A549 (cell line): Measurements from ENCODE around the gene CRTC3. TPM values are rescaled to one million over a fixed set of nuclear protein-coding genes. Genes with fewer than 3 reads are reported as not detected.
A peak's percentile ranks its signal among the peaks of the same experiment; 100 is the strongest.

ENCODE experiments used
- ATAC-seq, 2 experiments: fragments of 200-7000 bp in 1 of 2; fragments of >200 bp in 1 of 2; cut with Nextera tagmentation in 1 of 2; cut with Tn5 transposase in 1 of 2; 3 replicates each; pipeline versions ENCODE4 v1.8.0 to v1.9.1; 2018 to 2020; ENCODE audit warnings: mild to moderate bottlenecking in 1 of 2, moderate library complexity in 1 of 2
- CTCF ChIA-PET: fragments of 300-600 bp; sonication (Branson Sonifier 250); formaldehyde crosslinking; extraction: SDS; loops from one replicate; lab custom pipeline; 2021; ENCODE audit warnings: antibody characterized with exemption, inconsistent platforms; lab: Yijun Ruan, JAX
- POLR2A ChIA-PET: fragments of 350-600 bp; formaldehyde crosslinking; extraction: SDS; loops from one replicate; lab custom pipeline; 2021; ENCODE audit warnings: antibody characterized with exemption, inconsistent platforms; lab: Yijun Ruan, JAX
- DNase-seq, 2 experiments: peaks; one replicate each; pipeline versions ENCODE4 v3.0.0 to v3.0.0-alpha.2; 2011 to 2016; ENCODE audit warnings: low read depth in 1 of 2, low spot score in 1 of 2
- FAIRE-seq: peaks from 2 replicates; lab custom pipeline; 2011; peaks lifted over from hg19 to GRCh38; lab: Jason Lieb, UNC
- H3K27ac ChIP-seq, 2 experiments: fragments of >200 bp; sonication (Bioruptor Twin); formaldehyde crosslinking; 3 replicates each; pipeline ENCODE4 v1.5.1; 2016 to 2017
- H3K4me1 ChIP-seq: fragments of >200 bp; sonication (Bioruptor Twin); formaldehyde crosslinking; 3 replicates; pipeline ENCODE4 v1.6.1; 2016
- H3K4me2 ChIP-seq: fragments of >200 bp; sonication (Bioruptor Twin); formaldehyde crosslinking; 3 replicates; pipeline ENCODE4 v1.6.1; 2016
- H3K4me3 ChIP-seq: fragments of >200 bp; sonication (Bioruptor Twin); formaldehyde crosslinking; 3 replicates; pipeline ENCODE4 v1.5.1; 2016
- H3K9me3 ChIP-seq: fragments of >200 bp; sonication (Bioruptor Twin); formaldehyde crosslinking; 3 replicates; pipeline ENCODE4 v1.6.1; 2016
- CTCF ChIP-seq: fragments of >200 bp; sonication (Bioruptor Twin); formaldehyde crosslinking; IDR thresholded peaks from 3 replicates; pipeline ENCODE4 v1.5.1; 2016
- FOSB ChIP-seq: fragments of 250-450 bp; sonication (Bioruptor Pico); IDR thresholded peaks from 2 replicates; pipeline ENCODE4 v1.5.0; 2020; ENCODE audit warnings: mild to moderate bottlenecking, moderate library complexity
- FOSL2 ChIP-seq, 2 experiments: fragments of 450-650 bp in 1 of 2; fragments of >200 bp in 1 of 2; sonication (Bioruptor Twin) in 1 of 2; formaldehyde crosslinking; IDR thresholded peaks; 2 replicates each; pipeline versions ENCODE4 v1.5.0 to v1.6.1; 2016 to 2020; ENCODE audit warnings: mild to moderate bottlenecking in 1 of 2, moderate library complexity in 1 of 2
- FOXS1 ChIP-seq: fragments of 250-450 bp; sonication (Bioruptor Pico); IDR thresholded peaks from 2 replicates; pipeline ENCODE4 v1.5.0; 2020; ENCODE audit warnings: mild to moderate bottlenecking, moderate library complexity
- GATA3 ChIP-seq: IDR thresholded peaks from 2 replicates; pipeline ENCODE4 v1.6.1; 2012; ENCODE audit warnings: borderline replicate concordance
- HEYL ChIP-seq: fragments of 250-450 bp; sonication (Bioruptor Pico); IDR thresholded peaks from 2 replicates; pipeline ENCODE4 v1.8.0; 2021; ENCODE audit warnings: mild to moderate bottlenecking, moderate library complexity
- HMGXB4 ChIP-seq: fragments of 250-450 bp; sonication (Bioruptor Pico); IDR thresholded peaks from 2 replicates; pipeline ENCODE4 v1.5.0; 2021; ENCODE audit warnings: mild to moderate bottlenecking, moderate library complexity, borderline replicate concordance
- HOXA7 ChIP-seq: fragments of 250-450 bp; sonication (Bioruptor Pico); IDR thresholded peaks from 2 replicates; pipeline ENCODE4 v1.5.0; 2020; ENCODE audit warnings: mild to moderate bottlenecking, moderate library complexity
- HOXB13 ChIP-seq: fragments of 250-450 bp; sonication (Bioruptor Pico); IDR thresholded peaks from 2 replicates; pipeline ENCODE4 v1.5.0; 2020; ENCODE audit warnings: low read depth, mild to moderate bottlenecking, moderate library complexity
- JUN ChIP-seq, 2 experiments: fragments of >200 bp; sonication (Bioruptor Twin); formaldehyde crosslinking; IDR thresholded peaks; 2 replicates in 1 of 2; 3 replicates in 1 of 2; pipeline ENCODE4 v1.6.1; 2016 to 2017
- JUNB ChIP-seq: fragments of >200 bp; sonication (Bioruptor Twin); formaldehyde crosslinking; IDR thresholded peaks from 2 replicates; pipeline ENCODE4 v1.6.1; 2016
- KDM1A ChIP-seq: fragments of 200-600 bp; sonication (generic); IDR thresholded peaks from 2 replicates; pipeline ENCODE4 v1.6.1; 2016; ENCODE audit warnings: low read depth, mild to moderate bottlenecking
- MAZ ChIP-seq: fragments of 150-350 bp; IDR thresholded peaks from 2 replicates; pipeline ENCODE4 v1.6.1; 2014; ENCODE audit warnings: antibody characterized with exemption, low read depth, low read length, borderline replicate concordance
- NFE2L2 ChIP-seq: fragments of 150-350 bp; conservative IDR thresholded peaks from 2 replicates; pipeline ENCODE4 v1.6.1; 2014; ENCODE audit warnings: low read length
- NPAS2 ChIP-seq: fragments of 250-450 bp; sonication (Bioruptor Pico); IDR thresholded peaks from 2 replicates; pipeline ENCODE4 v1.8.0; 2022; ENCODE audit warnings: mild to moderate bottlenecking, moderate library complexity, borderline replicate concordance
- NR3C1 ChIP-seq: fragments of >200 bp; sonication (Bioruptor Twin); formaldehyde crosslinking; IDR thresholded peaks from 3 replicates; pipeline ENCODE4 v1.6.1; 2017
- RAD21 ChIP-seq, 2 experiments: fragments of >200 bp in 1 of 2; sonication (Bioruptor Twin) in 1 of 2; formaldehyde crosslinking in 1 of 2; IDR thresholded peaks in 1 of 2; conservative IDR thresholded peaks in 1 of 2; 2 replicates in 1 of 2; 3 replicates in 1 of 2; pipeline ENCODE4 v1.6.1; 2012 to 2018; ENCODE audit warnings: inconsistent platforms in 1 of 2
- RCOR1 ChIP-seq: fragments of 150-350 bp; IDR thresholded peaks from 2 replicates; pipeline ENCODE4 v1.6.1; 2014; ENCODE audit warnings: antibody characterized with exemption, low read length, low read depth
- RFX5 ChIP-seq: fragments of 450-650 bp; IDR thresholded peaks from 2 replicates; pipeline ENCODE4 v1.7.1; 2014; ENCODE audit warnings: antibody characterized with exemption, mild to moderate bottlenecking, moderate library complexity
- SMC3 ChIP-seq: fragments of >200 bp; sonication (Bioruptor Twin); formaldehyde crosslinking; IDR thresholded peaks from 3 replicates; pipeline ENCODE4 v1.6.1; 2018; ENCODE audit warnings: inconsistent platforms
- TFCP2L1 ChIP-seq: fragments of 250-450 bp; sonication (Bioruptor Pico); IDR thresholded peaks from 2 replicates; pipeline ENCODE4 v1.5.0; 2021; ENCODE audit warnings: mild to moderate bottlenecking
- ZNF302 ChIP-seq: fragments of 250-450 bp; sonication (Bioruptor Pico); IDR thresholded peaks from 2 replicates; pipeline ENCODE4 v1.9.0; 2021; ENCODE audit warnings: inconsistent platforms, mild to moderate bottlenecking, moderate library complexity
- WGBS: methylation state at CpG from one replicate; pipeline ENCODE4 v1.1.6; 2017; ENCODE audit errors: missing lambda C conversion rate; 5-methylcytosine and 5-hydroxymethylcytosine counted together
- polyA plus RNA-seq, 4 experiments: library from polyadenylated mRNA; depleted of rRNA in 3 of 4; stranded (reverse); fragments of >200 nt; fragmentation: RNase III in 1 of 4; extraction: RNeasy Plus Mini Kit Qiagen cat#74134 plus additional on column Dnase treatment in 1 of 4; gene quantifications; 2 replicates in 3 of 4; 3 replicates in 1 of 4; pipeline ENCODE4 v1.2.3, GENCODE V29; 2011 to 2017
- TF ChIP-seq, protein P1 (sequence below): fragments of 200-600 bp; sonication (generic); IDR thresholded peaks from 2 replicates; pipeline ENCODE4 v1.6.1; 2016; ENCODE audit warnings: antibody characterized with exemption, mild to moderate bottlenecking, moderate library complexity

CRTC3 gene
- polyA plus RNA-seq, 2 of the 4 experiments (the other 2 are of a cell fraction), result 17.5 to 30.5 TPM

GRCh38 chr15:90481023-90481422 lies 48.7 kb upstream of the CRTC3 start:
- FAIRE-seq, result no peak
- no peak overlapping the region for H3K4me3 ChIP-seq
- no peak for TF ChIP-seq FOXS1
- TF ChIP-seq NPAS2 (CRISPR knock-in tag), result no peak
- no peak for TF ChIP-seq JUNB
- TF ChIP-seq KDM1A, result no peak
- no peak for TF ChIP-seq JUN (IDR thresholded peaks at IDR 0.05)
- TF ChIP-seq NR3C1, result no peak
- no peak for TF ChIP-seq TFCP2L1 (CRISPR knock-in tag)
- no peak for TF ChIP-seq HEYL
- TF ChIP-seq, protein P1, sequence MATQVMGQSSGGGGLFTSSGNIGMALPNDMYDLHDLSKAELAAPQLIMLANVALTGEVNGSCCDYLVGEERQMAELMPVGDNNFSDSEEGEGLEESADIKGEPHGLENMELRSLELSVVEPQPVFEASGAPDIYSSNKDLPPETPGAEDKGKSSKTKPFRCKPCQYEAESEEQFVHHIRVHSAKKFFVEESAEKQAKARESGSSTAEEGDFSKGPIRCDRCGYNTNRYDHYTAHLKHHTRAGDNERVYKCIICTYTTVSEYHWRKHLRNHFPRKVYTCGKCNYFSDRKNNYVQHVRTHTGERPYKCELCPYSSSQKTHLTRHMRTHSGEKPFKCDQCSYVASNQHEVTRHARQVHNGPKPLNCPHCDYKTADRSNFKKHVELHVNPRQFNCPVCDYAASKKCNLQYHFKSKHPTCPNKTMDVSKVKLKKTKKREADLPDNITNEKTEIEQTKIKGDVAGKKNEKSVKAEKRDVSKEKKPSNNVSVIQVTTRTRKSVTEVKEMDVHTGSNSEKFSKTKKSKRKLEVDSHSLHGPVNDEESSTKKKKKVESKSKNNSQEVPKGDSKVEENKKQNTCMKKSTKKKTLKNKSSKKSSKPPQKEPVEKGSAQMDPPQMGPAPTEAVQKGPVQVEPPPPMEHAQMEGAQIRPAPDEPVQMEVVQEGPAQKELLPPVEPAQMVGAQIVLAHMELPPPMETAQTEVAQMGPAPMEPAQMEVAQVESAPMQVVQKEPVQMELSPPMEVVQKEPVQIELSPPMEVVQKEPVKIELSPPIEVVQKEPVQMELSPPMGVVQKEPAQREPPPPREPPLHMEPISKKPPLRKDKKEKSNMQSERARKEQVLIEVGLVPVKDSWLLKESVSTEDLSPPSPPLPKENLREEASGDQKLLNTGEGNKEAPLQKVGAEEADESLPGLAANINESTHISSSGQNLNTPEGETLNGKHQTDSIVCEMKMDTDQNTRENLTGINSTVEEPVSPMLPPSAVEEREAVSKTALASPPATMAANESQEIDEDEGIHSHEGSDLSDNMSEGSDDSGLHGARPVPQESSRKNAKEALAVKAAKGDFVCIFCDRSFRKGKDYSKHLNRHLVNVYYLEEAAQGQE, result no peak
- no peak for TF ChIP-seq RFX5
- TF ChIP-seq HOXA7 (CRISPR knock-in tag), result no peak
- no peak for TF ChIP-seq HMGXB4 (CRISPR knock-in tag)
- TF ChIP-seq NFE2L2, result no peak
- no peak for TF ChIP-seq FOSL2 (IDR thresholded peaks at IDR 0.05)
- TF ChIP-seq FOSL2 (CRISPR knock-in tag; IDR thresholded peaks at IDR 0.05), result no peak
- no peak for TF ChIP-seq HOXB13 (CRISPR knock-in tag)
- no peak for TF ChIP-seq MAZ
- TF ChIP-seq RCOR1, result no peak
- no peak for TF ChIP-seq SMC3
- TF ChIP-seq ZNF302 (CRISPR knock-in tag), result no peak
- no peak overlapping the region for H3K27ac ChIP-seq
- CTCF ChIA-PET, result interaction anchor here (0.6 to 20.3 kb wide), 43 partner anchors 7 to 473 kb away, joined by 3 to 412 read pairs (median 16); partner anchors contain the start of genes IQGAP1 and ZNF774
- POLR2A ChIA-PET, result no interaction called here
- WGBS, result 94% methylated on average over 3 of the region's 3 CpGs
- DNase-seq, result no peak
- H3K9me3 ChIP-seq, result no peaks in the 10 kb centered on the region
- no peak overlapping the region for H3K4me2 ChIP-seq
- H3K4me1 ChIP-seq, result no peaks in the 10 kb centered on the region
- no peak for ATAC-seq

GRCh38 chr15:90482124-90483011 lies 47.4 kb upstream of the CRTC3 start:
- H3K4me1 ChIP-seq, result no peaks in the 10 kb centered on the region
- H3K4me2 ChIP-seq, result no peak overlapping the region
- FAIRE-seq (peak; percentile 77), ATAC-seq (peak; percentile 83 to 87; a peak in 5 of 6 replicates), DNase-seq (peak; percentile 35 to 64)
- H3K27ac ChIP-seq, result no peak overlapping the region
- H3K4me3 ChIP-seq, result no peak overlapping the region
- no peaks in the 10 kb centered on the region for H3K9me3 ChIP-seq
- ChIA-PET CTCF (interaction anchor here (0.6 to 20.3 kb wide), 98 partner anchors 8 to 1277 kb away, joined by 3 to 412 read pairs (median 6); partner anchors contain the start of genes BLM, CRTC3, IQGAP1 and SEMA4B), POLR2A (interaction anchor here (0.5 to 1.3 kb wide), 3 partner anchors 47 to 162 kb away, joined by 3 read pairs; no protein-coding TSS in a partner anchor)
- 46% methylated on average over 7 of the region's 7 CpGs for WGBS
- TF ChIP-seq, protein P1, result no peak
- TF ChIP-seq SMC3 (peak; percentile 97), GATA3 (no peak), FOSB (no peak), CTCF (peak; percentile 98), ZNF302 (CRISPR knock-in tag) (no peak), FOXS1 (no peak), RAD21 (conservative IDR thresholded peaks at IDR 0.05 in 1 of 2, IDR thresholded peaks at IDR 0.05 in 1 of 2) (peak; percentile 98)
